ENCODE measurements around the gene BANP.
"Not testable (repeated sequence)": the region's sequence is repeated elsewhere in the genome, so short reads cannot be mapped to it uniquely, and the experiment has no call there.

Gene BANP

GRCh38 chr16:87996962-87997880 is 46.0 kb downstream of the BANP start:
- DNase-seq: no peak

GRCh38 chr16:87998184-87998793 is 47.1 kb downstream of the BANP start:
- not testable (repeated sequence) for DNase-seq

DNA sequence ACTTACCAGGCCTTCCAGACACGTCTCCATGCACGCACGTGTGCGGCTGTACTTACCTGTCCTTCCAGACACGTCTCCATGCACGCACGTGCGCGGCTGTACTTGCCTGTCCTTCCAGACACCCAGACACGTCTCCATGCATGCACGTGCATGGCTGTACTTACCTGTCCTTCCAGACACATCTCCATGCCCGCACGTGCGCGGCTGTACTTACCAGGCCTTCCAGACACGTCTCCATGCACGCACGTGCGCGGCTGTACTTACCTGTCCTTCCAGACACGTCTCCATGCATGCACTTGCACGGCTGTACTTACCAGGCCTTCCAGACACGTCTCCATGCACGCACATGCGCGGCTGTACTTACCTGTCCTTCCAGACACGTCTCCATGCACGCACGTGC is 47.8 kb downstream of the BANP start:
- not testable (repeated sequence) for DNase-seq

GRCh38 chr16:88002211-88002610 is 51.0 kb downstream of the BANP start:
- no peak for DNase-seq

DNA sequence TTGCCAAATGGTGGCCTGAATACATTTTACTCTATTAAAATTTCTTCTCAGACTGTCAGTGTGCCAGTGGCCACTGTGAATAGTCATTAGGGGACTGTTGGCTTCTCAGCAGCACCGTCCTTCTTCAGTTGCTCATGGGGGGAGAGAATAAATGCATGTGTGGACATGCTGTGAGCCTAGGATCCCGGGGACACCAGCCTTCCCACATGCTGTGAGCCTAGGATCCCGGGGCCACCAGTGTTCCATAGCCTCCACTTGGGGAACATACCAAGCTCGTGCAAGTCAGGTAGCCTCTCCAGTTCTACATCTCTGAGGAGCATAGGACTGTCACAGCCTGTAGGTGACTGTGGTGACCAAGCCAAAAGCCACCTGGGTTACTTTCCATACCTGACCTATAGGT is 51.5 kb downstream of the BANP start:
- DNase-seq: no peak

DNA sequence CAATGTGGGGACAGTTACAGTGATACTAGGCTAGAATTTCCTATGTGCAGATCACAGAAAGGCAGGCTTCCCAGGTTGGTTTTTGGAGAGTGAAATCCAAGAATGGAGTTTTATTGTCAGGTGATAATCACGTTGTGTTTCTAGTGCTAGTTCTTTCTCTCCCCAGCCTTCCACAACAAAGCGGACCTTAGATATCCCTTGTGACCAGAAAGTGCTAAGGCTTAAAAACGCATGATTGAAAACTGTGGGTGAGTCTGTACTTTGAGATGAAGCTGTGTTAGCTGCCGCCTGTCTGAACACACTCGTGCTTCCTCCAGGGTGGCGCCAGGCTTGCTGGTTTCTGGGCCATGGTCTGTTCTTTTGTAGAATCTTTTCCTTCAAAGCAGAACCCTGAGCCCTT is 52.1 kb downstream of the BANP start:
- no peak for DNase-seq

- DNase-seq: no peak
Measured at GRCh38 chr16:88003736-88004135, 52.5 kb downstream of the BANP start.

GRCh38 chr16:88004391-88004790 is 53.2 kb downstream of the BANP start:
- DNase-seq: no peak

- no peak for DNase-seq
Measured at GRCh38 chr16:88005181-88005581, 53.9 kb downstream of the BANP start.

- no peak for DNase-seq
Measured at GRCh38 chr16:88005968-88006367, 54.7 kb downstream of the BANP start.

DNA sequence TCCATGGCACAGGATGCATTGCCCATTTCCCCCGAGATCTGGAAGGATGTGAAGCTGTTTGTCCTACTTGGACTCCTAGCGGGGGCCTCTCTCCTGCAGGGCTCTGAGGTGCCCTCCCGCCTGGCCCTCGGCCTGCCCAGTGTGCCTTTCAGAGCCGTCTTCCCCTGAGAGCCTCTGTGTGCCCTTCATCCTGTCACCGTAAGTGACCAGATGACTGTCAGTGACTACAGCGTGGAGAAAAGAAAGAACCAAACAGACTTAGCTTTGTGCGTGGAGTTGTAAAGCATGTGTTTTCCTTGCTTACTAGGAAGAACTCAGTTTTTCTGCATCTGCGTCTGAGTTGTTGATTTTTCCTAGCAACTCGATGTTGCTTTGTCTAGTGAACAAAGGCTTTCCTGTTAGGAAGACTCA is 56.1 kb downstream of the BANP start:
- peak; percentile 38 to 67 for DNase-seq

DNA sequence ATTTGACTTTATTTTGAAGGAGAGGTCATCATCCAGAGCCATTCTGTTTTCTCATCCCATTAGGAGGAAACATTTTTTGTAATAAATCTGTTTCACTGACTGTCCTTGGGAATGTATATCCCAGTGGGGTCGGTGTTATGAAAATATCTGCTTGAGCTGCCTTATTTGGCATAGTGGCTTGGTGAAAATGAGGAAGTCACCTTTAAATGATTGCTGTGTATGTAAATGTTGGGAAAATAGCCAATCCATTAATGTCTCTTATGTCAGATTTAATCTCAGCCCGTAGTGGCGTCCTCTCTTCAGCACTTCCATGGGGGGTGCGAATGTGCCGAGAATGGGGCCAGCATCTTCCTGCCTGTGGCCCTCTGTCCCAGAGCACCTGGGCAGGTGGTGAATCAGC is 57.6 kb downstream of the BANP start:
- DNase-seq: no peak

- DNase-seq: no peak
Measured at GRCh38 chr16:88009563-88010342, 58.5 kb downstream of the BANP start.

GRCh38 chr16:88010343-88010967 is 59.2 kb downstream of the BANP start:
- peak in 1 of 2 donors; percentile 6 for DNase-seq

DNA sequence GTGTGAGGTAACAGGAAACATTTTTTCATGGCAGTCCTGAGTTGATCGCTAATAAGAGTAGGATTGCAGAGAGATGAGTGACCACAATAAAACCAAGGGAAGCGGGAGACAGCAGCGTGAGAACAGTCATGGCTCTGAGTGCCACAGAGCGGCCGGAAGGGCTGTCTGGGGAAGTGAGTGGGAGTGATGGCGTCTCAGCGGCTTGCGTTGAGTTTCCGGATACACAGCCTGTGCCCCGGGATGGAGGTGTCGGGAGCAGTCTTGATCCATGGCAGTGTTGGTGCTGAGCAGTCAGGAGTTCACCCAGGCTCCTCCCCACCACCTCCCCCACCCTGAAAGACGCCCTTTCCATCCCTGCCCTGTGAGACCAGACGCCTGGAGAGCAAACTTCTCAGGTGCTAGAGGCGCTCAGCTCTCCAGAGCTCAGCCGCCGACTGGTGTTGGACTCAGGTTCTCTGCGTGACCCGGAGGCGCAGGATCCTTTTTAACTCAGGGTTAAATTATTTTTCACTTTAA is 59.8 kb downstream of the BANP start:
- DNase-seq: no peak

- DNase-seq: no peak
Measured at GRCh38 chr16:88012360-88012759, 61.1 kb downstream of the BANP start.

DNA sequence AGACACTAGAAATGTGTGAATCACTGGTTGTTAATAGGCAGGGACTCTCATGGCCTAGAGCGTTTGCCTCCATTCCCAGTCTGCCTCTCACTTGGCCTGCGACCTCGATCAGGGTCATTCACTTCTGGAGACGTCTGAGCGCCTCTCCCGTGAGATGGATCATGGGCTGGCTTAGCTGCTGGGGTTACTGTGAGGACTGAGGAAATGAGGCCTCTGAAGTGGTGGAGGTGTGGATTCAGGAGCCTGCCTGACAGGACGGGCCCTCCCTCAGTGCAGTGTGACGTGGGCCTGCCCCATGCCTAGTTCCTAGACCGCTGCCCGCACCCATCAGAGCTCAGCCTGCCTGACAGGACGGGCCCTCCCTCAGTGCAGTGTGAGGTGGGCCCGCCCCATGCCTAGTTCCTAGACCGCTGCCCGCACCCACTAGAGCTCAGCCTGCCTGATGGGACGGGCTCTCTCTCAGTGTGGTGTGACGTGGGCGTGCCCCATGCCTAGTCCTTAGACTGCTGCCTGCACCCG is 61.9 kb downstream of the BANP start:
- no peak for DNase-seq

DNA sequence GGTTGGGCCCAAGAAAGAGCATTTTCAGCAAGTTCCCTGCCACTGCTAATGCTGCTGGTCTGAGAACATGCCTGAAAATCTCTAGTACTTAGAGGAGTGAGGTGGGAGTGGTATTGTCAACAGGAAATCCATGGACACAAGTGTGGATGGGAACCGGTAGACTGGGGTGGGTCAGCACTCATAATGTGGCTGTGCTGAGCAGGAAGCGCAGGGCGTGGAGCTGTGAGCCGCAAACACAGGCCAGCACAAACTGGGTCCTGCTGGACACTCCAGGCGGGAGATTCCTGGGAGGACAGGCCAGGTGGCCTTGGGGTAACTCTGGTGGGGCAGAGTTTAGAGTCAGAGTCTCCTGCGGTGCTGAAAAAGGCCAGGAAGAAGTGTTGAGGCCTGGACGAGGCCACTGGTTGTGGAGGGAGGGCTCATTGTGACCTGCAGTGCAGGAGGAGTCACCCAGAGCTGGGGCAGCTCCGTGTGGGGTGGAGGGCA is 62.6 kb downstream of the BANP start:
- no peak for DNase-seq

- no peak for DNase-seq
Measured at GRCh38 chr16:88014252-88014781, 63.1 kb downstream of the BANP start.

DNA sequence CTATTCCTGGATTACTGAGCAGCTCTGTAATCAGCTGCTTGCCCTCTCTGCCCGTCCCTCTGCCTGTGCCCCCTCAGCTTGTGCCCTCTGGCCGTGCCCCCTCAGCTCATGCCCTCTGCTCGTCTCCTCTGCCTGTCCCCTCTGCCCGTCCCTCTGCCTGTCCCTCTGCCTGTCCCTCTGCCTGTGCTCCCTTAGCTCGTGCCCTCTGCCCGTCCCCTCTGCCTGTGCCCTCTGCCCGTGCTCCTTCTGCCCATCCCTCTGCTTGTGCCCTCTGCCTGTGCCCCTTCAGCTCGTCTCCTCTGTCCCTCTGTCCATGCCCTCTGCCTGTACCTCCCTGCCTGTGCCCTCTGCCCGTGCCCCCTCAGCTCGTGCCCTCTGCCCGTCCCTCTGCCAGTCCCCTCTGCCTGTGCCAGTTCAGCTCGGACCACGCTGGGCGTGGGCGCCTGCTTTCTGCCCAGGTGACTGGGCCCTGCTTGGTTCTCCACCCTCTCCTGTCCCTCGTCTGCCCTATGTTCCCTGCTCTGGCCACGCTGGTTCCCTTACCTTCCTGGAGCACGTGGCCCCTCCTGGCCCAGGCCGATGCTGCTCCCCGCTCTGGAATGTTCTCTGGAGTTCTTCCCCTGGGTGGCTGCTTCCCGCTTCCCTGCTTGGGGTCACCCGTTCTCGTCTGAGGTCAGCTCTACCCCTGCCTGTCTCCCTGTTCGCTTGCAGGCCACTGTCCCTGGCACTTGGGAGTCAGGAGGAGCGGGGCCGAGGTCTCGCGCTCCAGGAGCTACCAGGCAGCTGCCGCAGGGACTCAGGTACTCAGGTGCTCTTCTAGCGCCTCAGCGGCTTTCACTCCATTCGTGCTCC is 63.9 kb downstream of the BANP start:
- no peak for DNase-seq

DNA sequence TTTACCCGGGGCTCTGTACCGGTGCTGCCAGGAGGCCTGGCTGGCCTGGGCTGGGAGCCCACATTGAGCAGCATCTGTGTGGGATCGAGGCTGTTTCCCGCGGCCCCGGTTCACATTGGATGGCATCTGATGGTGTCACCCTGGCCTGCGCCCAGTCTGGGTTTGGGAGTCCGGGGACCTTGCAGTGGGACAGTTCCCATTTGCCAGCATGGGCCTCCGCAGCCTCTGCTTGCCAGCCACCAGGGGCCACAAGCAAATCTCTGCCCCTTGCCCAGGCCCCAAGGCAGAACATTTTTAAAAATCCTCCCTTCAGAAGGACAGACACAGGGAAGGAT is 64.5 kb downstream of the BANP start:
- no peak for DNase-seq

Measured in hippocampal formation (tissue), 2 donors.